ENCODE results near the gene DPP6. TPM values are rescaled to one million over a fixed set of nuclear protein-coding genes. Genes with fewer than 3 reads are reported as not detected.

DPP6 gene
- total RNA-seq, 1 experiment from 2014 or later = not detected

DNA sequence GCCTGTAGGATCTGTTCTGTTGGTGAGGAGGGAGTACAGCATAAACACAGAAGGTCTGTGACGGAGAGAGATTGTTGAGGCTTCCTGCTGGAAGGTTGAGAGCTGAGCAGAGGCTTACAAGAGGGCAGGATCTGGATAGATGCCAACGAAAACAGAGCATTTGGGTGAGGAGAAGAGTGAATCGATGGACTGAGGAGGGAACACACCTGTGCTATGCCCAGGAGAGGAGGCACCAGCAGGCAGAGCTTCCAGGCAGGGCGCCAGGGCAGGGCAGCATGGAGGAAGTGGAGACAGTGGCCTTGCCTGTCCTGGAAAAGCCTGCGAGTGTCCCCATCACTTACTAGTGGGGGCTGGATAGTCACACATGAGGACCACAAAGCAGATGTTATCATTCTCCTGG lies 667.8 kb downstream of the DPP6 start:
- Histone ChIP-seq H3K4me3 (no peak overlapping the region), H3K9me3 (no peaks in the 10 kb centered on the region), H3K36me3 (no peaks in the 10 kb centered on the region), H3K27me3 (no peaks in the 10 kb centered on the region)
- DNase-seq = no peak

DNA sequence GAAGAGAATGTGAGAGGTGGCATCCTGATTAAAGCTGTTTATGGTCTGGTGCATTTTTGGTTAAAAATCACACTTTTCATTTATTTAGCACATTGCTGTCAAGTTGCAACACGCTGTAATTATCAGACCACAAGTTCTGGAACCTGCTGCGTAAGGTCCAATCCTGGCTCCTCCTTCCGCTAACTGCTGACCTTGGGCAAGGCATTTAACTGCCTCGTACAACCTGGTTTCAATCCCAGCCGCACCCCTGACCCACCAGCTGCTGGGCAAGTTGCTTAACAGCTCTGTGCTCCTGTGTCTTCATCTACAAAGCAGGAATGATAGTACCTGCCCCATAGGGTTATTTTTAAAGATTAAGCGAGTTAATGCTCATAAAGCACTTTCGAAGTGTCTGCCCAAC lies 668.9 kb downstream of the DPP6 start:
- H3K27me3 ChIP-seq = no peaks in the 10 kb centered on the region
- no peak for DNase-seq
- no peaks in the 10 kb centered on the region for H3K36me3 ChIP-seq
- no peak overlapping the region for H3K4me3 ChIP-seq
- no peaks in the 10 kb centered on the region for H3K9me3 ChIP-seq

DNA sequence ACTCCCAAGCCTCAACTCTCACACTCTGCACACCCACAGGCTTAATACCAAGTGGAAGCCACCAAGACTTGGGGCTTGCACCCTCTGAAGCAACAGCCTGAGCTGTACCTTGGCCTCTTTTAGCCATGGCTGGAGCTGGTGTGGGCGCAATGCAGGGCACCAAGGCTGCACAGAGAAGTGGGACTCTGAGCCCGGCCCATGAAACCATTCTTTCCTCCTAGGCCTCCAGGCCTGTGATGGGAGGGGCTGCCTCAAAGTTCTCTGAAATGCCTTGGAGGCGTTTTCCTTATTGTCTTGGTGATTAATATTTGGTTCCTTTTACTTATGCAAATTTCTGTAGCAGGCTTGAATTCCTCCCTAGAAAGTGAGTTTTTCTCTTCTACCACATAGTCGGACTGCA lies 674.2 kb downstream of the DPP6 start:
- Histone ChIP-seq H3K4me3 (no peak overlapping the region), H3K36me3 (no peaks in the 10 kb centered on the region), H3K27me3 (no peaks in the 10 kb centered on the region), H3K9me3 (no peaks in the 10 kb centered on the region)
- no peak for DNase-seq

DNA sequence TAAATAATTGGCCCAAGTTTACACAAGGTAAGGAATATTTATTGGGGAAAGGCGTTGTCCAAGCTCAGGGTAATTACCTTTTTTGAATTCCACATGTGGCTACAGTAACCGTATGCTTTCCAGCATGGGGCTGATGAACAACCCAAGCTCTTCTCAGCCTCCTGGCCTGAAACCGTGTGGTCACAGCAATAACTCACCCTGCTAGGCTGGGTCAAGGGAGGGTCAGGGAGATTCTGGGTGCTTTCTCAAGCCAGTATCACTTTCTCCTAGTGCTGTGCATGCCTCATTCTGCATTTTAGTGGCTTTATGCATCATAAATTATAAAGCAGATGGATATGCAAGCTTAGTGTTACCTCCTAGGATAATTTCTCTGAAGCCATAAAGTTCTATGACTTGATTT lies 676.9 kb downstream of the DPP6 start:
- DNase-seq = no peak

DNA sequence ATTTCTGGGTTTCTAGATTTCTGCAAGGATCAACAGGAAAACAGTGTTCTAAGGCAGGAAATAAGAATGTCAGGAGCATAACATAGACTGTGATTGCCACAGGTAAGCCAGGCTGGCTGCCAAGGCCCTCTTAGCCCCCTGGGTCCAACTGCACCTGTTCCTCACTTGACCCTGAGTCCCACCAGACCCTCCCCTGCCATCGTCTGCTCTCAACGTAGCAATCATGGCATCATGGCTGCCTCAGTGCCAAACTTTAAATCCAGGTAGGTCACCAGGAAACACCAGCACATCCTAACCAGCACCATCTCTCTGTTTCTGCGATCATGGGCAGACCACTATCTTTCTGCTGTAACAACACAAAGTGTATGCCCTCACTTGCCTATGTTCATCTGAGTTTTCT lies 683.6 kb downstream of the DPP6 start:
- no peak overlapping the region for H3K4me3 ChIP-seq
- H3K36me3 ChIP-seq = no peaks in the 10 kb centered on the region
- no peaks in the 10 kb centered on the region for H3K27me3 ChIP-seq
- no peak for DNase-seq
- H3K9me3 ChIP-seq = no peaks in the 10 kb centered on the region

More for the DNA sequence above, 676.9 kb downstream of the DPP6 start:
- H3K4me3 ChIP-seq = no peak overlapping the region
- H3K9me3 ChIP-seq = no peaks in the 10 kb centered on the region
- no peaks in the 10 kb centered on the region for H3K36me3 ChIP-seq
- no peaks in the 10 kb centered on the region for H3K27me3 ChIP-seq

DNA sequence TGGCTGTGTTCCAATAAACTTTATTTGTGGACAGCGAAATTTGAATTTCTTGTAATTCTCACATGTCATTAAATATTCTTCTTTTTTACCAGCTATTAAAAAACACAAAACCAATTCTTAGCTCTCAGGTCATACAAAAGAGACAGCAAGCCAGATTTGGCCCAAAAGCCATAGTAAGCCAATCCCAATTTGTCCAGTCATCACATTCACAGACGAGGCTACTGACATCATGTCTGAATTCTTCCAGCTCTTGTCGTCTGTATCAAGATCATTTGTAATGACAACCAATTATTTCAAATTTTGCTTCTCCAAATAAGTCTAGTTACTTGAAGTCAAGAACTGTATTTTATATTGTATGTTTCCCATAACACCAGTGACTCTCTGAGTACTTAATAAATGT lies 684.2 kb downstream of the DPP6 start:
- no peaks in the 10 kb centered on the region for H3K27me3 ChIP-seq
- H3K4me3 ChIP-seq = no peak overlapping the region
- DNase-seq = no peak
- H3K36me3 ChIP-seq = no peaks in the 10 kb centered on the region
- H3K9me3 ChIP-seq = no peaks in the 10 kb centered on the region

DNA sequence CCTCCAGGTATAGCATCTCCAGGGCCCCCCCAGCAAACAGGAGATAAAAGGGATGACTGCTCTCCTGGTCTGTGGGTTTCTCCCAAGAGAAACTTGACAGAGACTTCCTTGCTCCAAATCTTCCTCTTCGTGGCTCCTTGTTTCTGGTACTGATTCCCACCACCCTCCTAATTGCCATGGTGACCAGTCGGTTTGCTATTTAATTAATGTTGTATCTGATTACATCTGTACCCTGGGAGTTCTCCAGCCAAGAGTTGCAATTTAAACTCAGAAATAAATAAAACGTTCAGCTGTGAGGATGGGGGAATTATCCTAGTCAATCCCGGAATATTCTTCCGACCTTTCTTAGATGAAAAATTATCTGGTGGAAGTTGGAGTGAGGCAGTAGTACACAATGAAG lies 686.0 kb downstream of the DPP6 start:
- DNase-seq = no peak
- Histone ChIP-seq H3K9me3 (no peaks in the 10 kb centered on the region), H3K27me3 (no peaks in the 10 kb centered on the region), H3K4me3 (no peak overlapping the region), H3K36me3 (no peaks in the 10 kb centered on the region)

DNA sequence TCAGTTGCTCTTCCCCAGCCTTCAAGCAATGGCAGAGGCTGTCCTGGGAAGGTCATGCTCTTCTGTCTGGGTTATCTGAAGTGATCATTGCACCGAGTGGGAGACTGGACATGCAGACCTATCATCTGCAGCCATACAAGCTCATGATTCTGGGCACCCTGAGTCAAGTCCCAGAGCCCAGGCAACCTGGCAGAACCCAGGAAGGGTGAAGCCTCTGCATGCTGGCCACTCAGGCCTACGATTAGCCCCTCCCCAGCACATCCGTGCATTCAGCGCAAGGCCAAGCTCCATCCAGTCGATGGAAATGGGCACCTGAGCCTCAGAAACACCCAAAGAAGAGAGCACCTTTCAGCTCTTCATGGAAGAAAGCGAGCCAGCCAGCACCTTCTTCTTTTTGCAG lies 688.9 kb downstream of the DPP6 start:
- DNase-seq = no peak
- no peaks in the 10 kb centered on the region for H3K27me3 ChIP-seq
- no peak overlapping the region for H3K4me3 ChIP-seq
- no peaks in the 10 kb centered on the region for H3K36me3 ChIP-seq
- H3K9me3 ChIP-seq = no peaks in the 10 kb centered on the region

DNA sequence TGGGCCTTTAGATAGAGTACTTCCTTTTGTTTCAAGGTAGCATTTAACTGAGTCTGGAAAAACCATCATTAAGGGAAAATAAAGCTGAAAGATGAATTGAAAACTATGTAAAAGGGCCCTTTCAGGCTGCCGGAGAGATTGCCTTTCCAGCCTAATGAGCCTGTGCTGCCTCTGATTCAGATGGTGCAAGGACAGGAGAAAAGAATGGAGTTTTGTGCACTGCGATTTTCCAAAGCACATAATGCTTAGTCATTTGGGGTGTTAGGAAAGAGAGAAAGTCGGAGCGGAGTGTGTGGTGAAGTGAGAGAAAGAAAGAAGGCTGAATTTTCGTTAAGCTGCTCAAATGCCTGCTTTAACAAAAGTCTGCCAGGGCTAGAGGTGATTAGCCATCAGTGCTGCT lies 691.0 kb downstream of the DPP6 start:
- Histone ChIP-seq H3K36me3 (no peaks in the 10 kb centered on the region), H3K4me3 (no peak overlapping the region), H3K9me3 (no peaks in the 10 kb centered on the region), H3K27me3 (no peaks in the 10 kb centered on the region)
- DNase-seq = no peak

DNA sequence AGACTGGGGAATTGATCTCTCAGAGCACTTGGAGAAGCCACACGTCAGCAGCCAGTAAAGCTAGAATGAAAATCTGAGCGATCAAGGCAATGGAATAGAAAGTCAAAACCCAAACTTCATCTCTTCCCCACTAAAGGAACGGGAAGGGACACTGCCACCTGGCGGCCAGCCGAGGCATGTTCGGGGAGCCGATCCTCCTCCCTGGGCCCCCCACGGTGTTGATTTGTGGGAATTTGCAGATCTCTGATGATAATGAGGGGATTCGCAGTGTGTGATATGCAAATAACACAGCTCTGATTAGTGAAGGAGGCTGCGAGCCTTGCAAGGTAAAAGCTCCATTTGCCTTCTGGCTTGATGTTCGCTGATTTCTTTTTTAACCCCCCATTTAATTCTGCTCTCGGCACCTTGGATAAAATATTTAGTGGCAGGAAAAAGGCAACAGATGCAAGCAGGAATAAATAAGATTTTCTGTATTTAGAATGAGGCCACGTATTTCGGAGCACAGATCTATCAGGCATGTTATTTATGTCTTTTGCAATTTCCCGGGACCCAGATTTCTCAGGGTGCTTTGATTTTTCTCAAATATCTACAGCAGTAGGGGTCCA lies 692.2 kb downstream of the DPP6 start:
- Histone ChIP-seq H3K27me3 (no peaks in the 10 kb centered on the region), H3K4me3 (no peak overlapping the region), H3K36me3 (no peaks in the 10 kb centered on the region), H3K9me3 (no peaks in the 10 kb centered on the region)
- peak; percentile 28 for DNase-seq

DNA sequence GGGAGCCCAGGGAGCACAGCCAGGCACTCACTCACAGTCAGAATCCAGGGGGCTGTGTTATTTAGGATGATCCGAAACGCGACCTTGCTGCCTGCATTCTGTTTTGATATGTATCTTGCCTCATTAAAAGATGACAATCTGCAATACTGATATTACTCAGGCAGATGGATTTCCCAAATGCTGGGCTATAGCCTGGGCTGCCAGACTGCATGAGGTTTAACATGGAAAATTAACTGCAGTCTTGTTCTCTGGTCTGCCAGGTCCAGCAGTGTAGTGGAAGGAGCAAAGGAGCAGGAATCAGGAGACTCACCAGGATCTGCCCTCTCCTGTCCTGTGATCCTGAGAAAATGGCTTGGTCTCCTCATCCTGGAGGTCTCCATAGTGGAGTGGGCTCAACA lies 692.7 kb downstream of the DPP6 start:
- no peaks in the 10 kb centered on the region for H3K9me3 ChIP-seq
- no peaks in the 10 kb centered on the region for H3K27me3 ChIP-seq
- H3K4me3 ChIP-seq = no peak overlapping the region
- H3K36me3 ChIP-seq = no peaks in the 10 kb centered on the region
- no peak for DNase-seq

DNA sequence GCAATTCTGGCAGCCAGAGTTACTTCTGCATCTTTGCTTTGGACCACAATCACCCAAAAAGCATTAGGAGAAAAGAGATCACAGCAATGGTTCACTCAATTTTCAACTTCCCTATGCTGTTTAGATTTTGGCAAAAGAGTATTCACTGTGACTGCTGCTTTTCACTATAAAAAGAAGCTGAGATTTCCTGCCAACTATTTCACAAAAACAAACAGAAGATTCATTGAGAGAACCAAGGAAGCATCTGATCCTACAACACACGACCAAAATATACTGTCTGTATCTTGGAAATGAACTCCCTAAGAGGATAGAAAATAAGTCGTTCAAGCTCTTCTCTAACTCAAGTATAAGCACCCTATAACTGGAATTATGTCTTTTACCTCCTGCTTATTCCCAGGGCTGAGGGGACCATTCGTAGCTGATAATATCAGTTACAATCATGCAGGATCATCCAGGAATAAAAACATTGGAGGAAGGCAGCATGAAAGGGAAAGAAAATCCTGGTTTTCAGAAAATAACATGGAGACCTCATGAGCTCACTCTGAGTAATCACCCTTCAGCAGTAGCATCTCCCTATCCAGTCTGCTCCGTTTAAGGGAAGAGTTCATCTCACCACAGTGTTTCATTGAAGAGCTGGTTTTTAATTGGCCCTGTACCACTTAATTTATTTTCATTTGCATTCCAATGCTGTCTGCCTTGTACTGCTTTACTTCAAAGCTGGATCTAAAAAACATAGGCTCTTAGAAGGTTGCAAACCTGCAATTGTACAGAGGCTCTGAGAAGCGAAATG lies 694.6 kb downstream of the DPP6 start:
- no peak for DNase-seq
- H3K27me3 ChIP-seq = no peaks in the 10 kb centered on the region
- H3K4me3 ChIP-seq = no peak overlapping the region
- H3K9me3 ChIP-seq = no peaks in the 10 kb centered on the region
- H3K36me3 ChIP-seq = no peaks in the 10 kb centered on the region

DNA sequence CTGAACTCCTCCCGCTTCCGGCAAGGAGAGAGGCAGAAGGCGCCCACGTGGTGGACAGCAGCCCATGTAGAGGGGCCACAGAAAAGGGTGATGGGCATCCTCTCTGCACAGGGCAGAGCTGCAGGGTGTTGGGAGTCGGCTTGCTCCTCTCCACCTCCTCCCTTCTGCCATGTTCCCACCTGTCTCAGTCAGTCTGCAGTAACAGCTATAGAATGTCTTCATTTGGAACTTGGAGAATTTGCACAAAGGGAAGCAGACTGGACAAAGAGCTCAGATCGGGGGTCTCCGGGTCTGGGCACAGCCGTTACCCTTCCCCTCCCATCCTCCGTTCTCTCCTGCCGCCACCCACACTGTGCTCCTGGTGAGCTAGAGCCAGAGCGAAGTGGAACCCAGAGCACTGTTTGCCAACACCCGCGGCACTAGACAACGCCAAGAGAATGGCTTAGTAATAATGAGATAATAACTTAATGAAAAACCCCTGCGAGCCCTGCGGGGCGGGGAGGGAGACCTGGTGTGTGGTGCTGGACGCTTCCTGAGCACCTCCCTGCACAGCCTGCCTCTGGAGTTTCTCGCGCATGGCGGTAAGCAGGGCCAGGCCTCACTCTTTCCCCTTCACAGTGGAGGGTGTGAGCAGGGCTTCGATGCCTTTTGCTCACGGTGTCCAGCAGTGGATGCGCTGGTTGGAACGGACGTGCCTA lies 696.0 kb downstream of the DPP6 start:
- no peaks in the 10 kb centered on the region for H3K36me3 ChIP-seq
- no peaks in the 10 kb centered on the region for H3K27me3 ChIP-seq
- DNase-seq = no peak
- no peaks in the 10 kb centered on the region for H3K9me3 ChIP-seq
- no peak overlapping the region for H3K4me3 ChIP-seq

DNA sequence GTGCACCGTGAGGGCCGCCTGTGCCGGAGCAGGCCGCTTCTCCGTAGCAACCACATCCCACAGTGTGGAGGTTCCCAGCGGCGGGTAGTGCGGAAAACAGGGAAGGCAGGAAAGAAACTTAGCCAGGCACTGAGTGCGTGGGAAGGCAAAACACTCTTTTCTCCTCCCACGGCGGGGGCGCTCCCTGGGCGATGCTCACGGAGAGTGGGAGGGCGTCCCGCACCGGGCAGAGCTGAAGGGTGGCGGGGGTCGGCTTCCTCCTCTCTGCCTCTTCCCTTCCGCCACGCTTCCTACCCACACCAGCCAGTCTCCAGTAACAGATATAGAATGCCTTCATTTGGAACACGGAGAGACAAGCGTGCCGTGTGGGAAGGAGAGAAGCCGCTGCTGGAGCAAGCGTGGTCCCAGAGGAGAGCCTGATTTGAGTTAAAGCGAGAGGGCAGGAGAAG lies 698.2 kb downstream of the DPP6 start:
- no peaks in the 10 kb centered on the region for H3K36me3 ChIP-seq
- no peak for DNase-seq
- H3K9me3 ChIP-seq = no peaks in the 10 kb centered on the region
- H3K4me3 ChIP-seq = no peak overlapping the region
- H3K27me3 ChIP-seq = no peaks in the 10 kb centered on the region

DNA sequence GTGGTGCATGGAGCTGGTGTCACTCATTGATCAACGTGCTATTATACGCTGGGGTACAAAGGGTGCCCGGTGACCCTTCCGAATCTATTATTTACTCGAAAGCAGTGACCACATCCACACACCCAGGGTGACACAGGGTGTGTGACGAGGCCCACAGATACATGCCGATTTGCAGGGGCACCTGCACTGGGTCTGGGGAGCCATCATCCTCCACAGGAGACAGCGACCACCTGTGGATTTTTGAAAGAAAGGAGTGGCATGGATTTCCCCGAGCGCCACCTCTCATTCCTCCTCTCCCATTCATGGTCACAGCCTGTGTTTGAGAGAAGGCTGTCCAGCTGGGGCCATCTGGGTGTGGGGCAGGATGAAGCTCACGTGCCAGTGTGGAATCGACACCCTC lies 701.0 kb downstream of the DPP6 start:
- Histone ChIP-seq H3K9me3 (no peaks in the 10 kb centered on the region), H3K4me3 (no peak overlapping the region)
- DNase-seq = no peak

DNA sequence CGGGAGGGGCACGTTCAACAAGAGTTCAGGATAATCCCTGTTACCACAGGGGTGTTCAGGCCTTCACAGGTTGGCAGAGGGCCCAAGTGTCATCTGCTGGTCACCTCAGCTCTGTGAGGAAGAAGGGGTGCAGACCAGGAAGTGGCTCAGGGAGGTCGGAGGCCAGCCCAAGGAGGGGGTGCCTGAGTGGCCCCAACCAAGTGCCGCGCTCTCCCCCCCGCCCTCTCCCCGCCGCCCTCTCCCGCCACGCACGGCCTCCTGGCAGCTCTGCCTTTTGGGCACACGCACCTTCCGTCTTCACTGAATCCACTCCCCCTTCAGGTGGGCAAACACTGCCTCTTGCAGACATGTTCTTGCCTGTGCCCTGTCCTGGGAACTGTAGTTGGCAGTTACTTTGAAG lies 705.6 kb downstream of the DPP6 start:
- no peak for DNase-seq
- Histone ChIP-seq H3K4me3 (no peak overlapping the region), H3K36me3 (no peaks in the 10 kb centered on the region), H3K9me3 (no peaks in the 10 kb centered on the region), H3K27me3 (no peaks in the 10 kb centered on the region)

More for the DNA sequence above, 701.0 kb downstream of the DPP6 start:
- H3K27me3 ChIP-seq = no peaks in the 10 kb centered on the region
- no peaks in the 10 kb centered on the region for H3K36me3 ChIP-seq

DNA sequence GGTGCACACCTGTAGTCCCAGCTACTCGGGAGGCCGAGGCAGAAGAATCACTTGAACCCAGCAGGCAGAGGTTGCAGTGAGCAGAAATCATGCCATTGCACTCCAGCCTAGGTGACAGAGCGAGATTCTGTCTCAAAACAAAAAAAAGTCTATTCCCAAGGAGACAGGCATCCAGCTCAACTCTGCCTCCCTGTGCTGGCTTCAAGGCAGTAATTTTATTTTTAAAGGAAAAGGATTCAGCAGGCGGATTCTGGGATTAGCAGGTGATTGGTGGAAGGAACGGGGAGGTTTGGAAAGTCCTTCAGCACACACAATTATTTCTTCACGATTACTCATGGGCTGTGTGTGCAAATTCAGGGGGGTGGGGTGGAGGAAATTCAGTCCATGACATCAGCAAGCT lies 707.8 kb downstream of the DPP6 start:
- Histone ChIP-seq H3K36me3 (no peaks in the 10 kb centered on the region), H3K27me3 (no peaks in the 10 kb centered on the region), H3K4me3 (no peak overlapping the region), H3K9me3 (no peaks in the 10 kb centered on the region)
- DNase-seq = no peak

DNA sequence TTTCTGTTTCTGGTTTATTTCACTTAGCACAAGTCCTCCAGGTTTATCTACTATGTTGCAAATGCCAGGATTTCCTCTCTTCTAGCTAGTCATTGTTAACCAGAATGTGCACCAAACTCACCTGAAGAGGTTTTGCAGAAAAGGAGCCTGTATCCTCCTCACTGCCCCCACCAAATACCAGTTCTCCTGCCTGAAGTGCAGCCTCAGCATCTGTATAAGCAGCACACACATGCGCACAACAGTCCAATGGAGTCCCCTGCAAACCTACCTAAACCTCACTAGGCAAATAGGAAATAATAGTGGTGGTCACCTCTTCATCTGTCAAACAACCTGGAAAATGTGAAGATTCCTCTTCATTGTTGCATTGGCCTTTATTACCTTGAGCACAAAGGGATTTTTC lies 712.9 kb downstream of the DPP6 start:
- no peak overlapping the region for H3K4me3 ChIP-seq
- DNase-seq = no peak
- H3K36me3 ChIP-seq = no peaks in the 10 kb centered on the region
- no peaks in the 10 kb centered on the region for H3K27me3 ChIP-seq
- H3K9me3 ChIP-seq = no peaks in the 10 kb centered on the region
